ENCODE measurements around the gene CLIP1. TPM values are rescaled to one million over a fixed set of nuclear protein-coding genes. Genes with fewer than 3 reads are reported as not detected.

Gene CLIP1
- total RNA-seq, 2 donors from 2014 or later = 35.4 to 65.8 TPM

GRCh38 chr12:122356192-122356635 is 66.3 kb downstream of the CLIP1 start:
- DNase-seq = peak; percentile 53
- peak; percentile 80 for TF ChIP-seq CTCF (IDR thresholded peaks at IDR 0.05)
- no peaks in the 10 kb centered on the region for H3K4me1 ChIP-seq
- peaks cover 16% of the 10 kb centered on the region for H3K36me3 ChIP-seq
- intact Hi-C loops (cut with DNase I) = no loop called here
- no peak overlapping the region for H3K4me3 ChIP-seq
- H3K27me3 ChIP-seq = no peaks in the 10 kb centered on the region
- H3K9me3 ChIP-seq = no peaks in the 10 kb centered on the region
- H3K9ac ChIP-seq (ENCODE audit: low read depth in 2 of 2, low read length in 2 of 2) = no peak overlapping the region
- H3K27ac ChIP-seq = no peak overlapping the region

DNA sequence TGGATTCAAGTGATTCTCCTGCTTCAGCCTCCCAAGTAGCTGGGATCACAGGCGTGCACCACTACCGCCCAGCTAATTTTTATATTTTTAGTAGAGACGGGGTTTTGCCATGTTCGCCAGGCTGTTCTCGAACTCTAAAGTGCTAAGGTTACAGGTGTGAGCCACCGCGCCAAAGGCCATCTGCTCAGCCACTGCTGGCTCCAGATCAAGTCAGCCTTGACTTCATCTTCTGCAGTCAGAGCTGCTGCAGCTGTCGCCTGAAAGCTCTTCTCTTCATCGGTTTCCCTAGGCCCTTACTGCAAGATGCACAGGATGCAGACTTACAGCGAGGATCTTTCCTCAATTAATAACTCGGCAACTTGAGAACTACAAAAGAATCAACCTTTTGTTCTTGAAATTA is 66.8 kb downstream of the CLIP1 start:
- H3K4me1 ChIP-seq = no peaks in the 10 kb centered on the region
- no peak for TF ChIP-seq CTCF (IDR thresholded peaks at IDR 0.05)
- H3K4me3 ChIP-seq = no peak overlapping the region
- H3K36me3 ChIP-seq = peaks cover 11% of the 10 kb centered on the region
- H3K27me3 ChIP-seq = no peaks in the 10 kb centered on the region
- DNase-seq = no peak
- no peak overlapping the region for H3K9ac ChIP-seq (ENCODE audit: low read depth in 2 of 2, low read length in 2 of 2)
- no peak overlapping the region for H3K27ac ChIP-seq
- no peaks in the 10 kb centered on the region for H3K9me3 ChIP-seq
- intact Hi-C loops (cut with DNase I) = no loop called here

DNA sequence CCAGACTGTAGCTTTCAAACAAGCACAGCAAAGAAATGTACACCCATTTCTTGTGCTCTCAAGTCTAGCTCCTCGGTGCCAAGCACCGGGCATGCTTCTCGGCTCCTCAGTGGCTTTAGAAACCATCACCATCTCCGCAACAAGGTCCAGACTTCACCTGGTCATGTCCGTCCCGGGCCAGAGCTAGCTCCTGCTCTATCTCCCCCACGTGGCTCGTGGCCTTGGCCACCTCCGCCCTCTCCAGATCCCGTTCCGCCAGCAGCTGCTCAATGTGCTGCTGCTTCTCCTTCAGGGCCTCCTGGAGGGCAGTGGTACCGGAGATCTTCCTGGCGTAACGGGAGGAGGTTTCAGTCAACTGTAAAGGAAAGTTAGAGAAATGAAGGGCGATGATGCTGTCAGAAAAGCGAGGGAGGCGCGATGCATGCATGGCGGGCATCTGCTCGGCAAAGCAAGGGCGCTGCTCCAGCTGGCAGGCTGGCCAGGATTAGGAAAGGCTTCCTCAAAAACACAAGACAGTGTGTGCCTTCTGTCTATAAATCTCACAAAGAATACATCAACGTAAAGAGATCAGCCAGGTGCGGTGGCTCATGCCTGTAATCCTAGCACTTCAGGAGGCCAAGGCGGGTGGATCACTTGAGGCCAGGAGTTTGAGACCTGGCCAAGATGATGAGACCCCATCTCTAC is 67.4 kb downstream of the CLIP1 start:
- no peaks in the 10 kb centered on the region for H3K9me3 ChIP-seq
- no peak overlapping the region for H3K27ac ChIP-seq
- peaks cover 10% of the 10 kb centered on the region for H3K36me3 ChIP-seq
- no peak overlapping the region for H3K9ac ChIP-seq (ENCODE audit: low read depth in 2 of 2, low read length in 2 of 2)
- no peak for DNase-seq
- no peak overlapping the region for H3K4me3 ChIP-seq
- no peak for TF ChIP-seq CTCF (IDR thresholded peaks at IDR 0.05)
- H3K4me1 ChIP-seq = no peaks in the 10 kb centered on the region
- intact Hi-C loops (cut with DNase I) = no loop called here
- no peaks in the 10 kb centered on the region for H3K27me3 ChIP-seq

- Histone ChIP-seq H3K9me3 (no peaks in the 10 kb centered on the region), H3K9ac (ENCODE audit: low read depth in 2 of 2, low read length in 2 of 2) (no peak overlapping the region), H3K4me1 (no peaks in the 10 kb centered on the region), H3K27ac (no peak overlapping the region), H3K27me3 (no peaks in the 10 kb centered on the region), H3K36me3 (peaks cover 10% of the 10 kb centered on the region), H3K4me3 (no peak overlapping the region)
- DNase-seq = no peak
- intact Hi-C loops (cut with DNase I) = no loop called here
- TF ChIP-seq CTCF (IDR thresholded peaks at IDR 0.05) = no peak
These were observed 70.1 kb downstream of the CLIP1 start for GRCh38 chr12:122352394-122352793.

DNA sequence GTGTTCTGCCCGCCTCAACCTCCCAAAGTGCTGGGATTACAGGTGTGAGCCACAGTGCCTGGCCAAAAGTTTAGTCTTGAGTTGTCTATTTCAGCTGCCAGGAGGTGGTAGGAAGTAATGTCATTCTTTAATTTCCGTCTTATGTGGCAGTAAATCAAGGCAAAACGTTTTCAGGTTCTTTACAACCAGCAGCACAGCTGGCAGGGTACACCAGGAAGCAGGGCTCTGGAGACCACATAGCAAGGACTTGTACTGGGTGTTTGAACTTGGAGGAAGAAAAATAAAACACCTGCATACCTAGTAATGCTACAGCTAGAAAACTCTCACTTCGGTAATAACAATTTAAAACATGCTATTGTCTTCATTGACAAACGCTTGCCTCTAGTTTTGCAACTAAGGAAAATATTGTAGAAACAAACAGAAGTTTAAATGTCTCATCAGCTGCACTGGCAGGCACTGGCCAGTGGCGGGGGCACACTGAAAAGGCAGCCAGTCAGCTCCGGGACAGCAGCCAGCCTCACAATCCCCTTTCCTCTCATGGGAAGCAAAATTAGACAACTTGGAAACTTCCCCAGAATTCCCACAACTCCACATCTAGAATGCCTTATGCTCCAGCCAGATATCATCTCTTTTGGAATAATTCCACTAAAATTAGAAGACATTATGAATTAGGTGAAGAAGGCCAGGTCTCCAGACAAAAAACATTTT is 72.2 kb downstream of the CLIP1 start:
- Histone ChIP-seq H3K9ac (ENCODE audit: low read depth in 2 of 2, low read length in 2 of 2) (no peak overlapping the region), H3K4me1 (no peaks in the 10 kb centered on the region), H3K9me3 (no peaks in the 10 kb centered on the region), H3K4me3 (no peak overlapping the region), H3K36me3 (peaks cover 10% of the 10 kb centered on the region), H3K27me3 (no peaks in the 10 kb centered on the region), H3K27ac (no peak overlapping the region)
- no peak for DNase-seq
- intact Hi-C loops (cut with DNase I) = no loop called here
- TF ChIP-seq CTCF (IDR thresholded peaks at IDR 0.05) = no peak
